Activated CD8-positive, alpha-beta T cell treated with anti-CD3 and anti-CD28 coated beads, Interleukin-2, amount 10 ng/mL, durations not matched to agents 7 days and 5 days (primary cell): ENCODE measurements around the gene AK3. TPM values are rescaled to one million over a fixed set of nuclear protein-coding genes. Genes with fewer than 3 reads are reported as not detected.

Experiments
- ATAC-seq: fragments of 150-1000 bp; cut with Tn5 transposase; one replicate; pipeline ENCODE4 v1.10.0; 2021; ENCODE audit warnings: moderate library complexity
- CTCF ChIA-PET: fragments of 350-600 bp; sonication (Branson Sonifier 250); formaldehyde crosslinking; loops from one replicate; lab custom pipeline; 2021; ENCODE audit warnings: antibody characterized with exemption; lab: Charles Lee
- POLR2A ChIA-PET: fragments of 350-600 bp; sonication (Branson Sonifier 250); formaldehyde crosslinking; loops from one replicate; lab custom pipeline; 2021; ENCODE audit warnings: antibody characterized with exemption; lab: Charles Lee
- DNase-seq: peaks from one replicate; pipeline ENCODE4 v3.0.0-alpha.2; 2020
- H3K27ac Mint-ChIP-seq: one replicate; pipeline ENCODE4 v1.8.0; 2021; ENCODE audit warnings: mild to moderate bottlenecking, mixed read lengths
- H3K27me3 Mint-ChIP-seq: one replicate; pipeline ENCODE4 v1.8.0; 2021; ENCODE audit warnings: low read depth, mixed read lengths
- H3K36me3 Mint-ChIP-seq: one replicate; pipeline ENCODE4 v1.8.0; 2021; ENCODE audit warnings: low read depth, mixed read lengths
- H3K4me1 Mint-ChIP-seq: one replicate; pipeline ENCODE4 v1.8.0; 2021; ENCODE audit warnings: low read depth, mixed read lengths
- H3K4me3 Mint-ChIP-seq: one replicate; pipeline ENCODE4 v1.8.0; 2021; ENCODE audit warnings: mild to moderate bottlenecking, mixed read lengths
- H3K9me3 Mint-ChIP-seq: one replicate; pipeline ENCODE4 v1.8.0; 2022; ENCODE audit warnings: mixed read lengths; ENCODE audit not compliant: insufficient read depth
- total RNA-seq, 2 experiments: library from RNA; stranded (reverse); gene quantifications; one replicate each; pipeline ENCODE4 v1.2.3, GENCODE V29; 2021

Gene AK3
- total RNA-seq, 2 experiments from 2014 or later, result 34.8 to 35.4 TPM

GRCh38 chr9:4680173-4680525 is 60.9 kb downstream of the AK3 start:
- ChIA-PET POLR2A (interaction anchor here (1.2 to 1.4 kb wide), 3 partner anchors 18 to 948 kb away, joined by 5 to 19 read pairs (median 8); partner anchors contain the start of genes AK3, PLPP6 and RIC1), CTCF (interaction anchor here (1.1 to 1.4 kb wide), 6 partner anchors 40 to 770 kb away, joined by 3 to 5 read pairs (median 3); partner anchors contain the start of genes AK3 and CD274)
- peaks cover 5% of the 10 kb centered on the region for H3K27me3 Mint-ChIP-seq
- H3K36me3 Mint-ChIP-seq, result peaks cover 12% of the 10 kb centered on the region
- H3K4me3 Mint-ChIP-seq, result no peak overlapping the region
- no peak for ATAC-seq
- DNase-seq, result no peak
- no peak overlapping the region for H3K27ac Mint-ChIP-seq
- no peaks in the 10 kb centered on the region for H3K9me3 Mint-ChIP-seq
- H3K4me1 Mint-ChIP-seq, result no peaks in the 10 kb centered on the region

DNA sequence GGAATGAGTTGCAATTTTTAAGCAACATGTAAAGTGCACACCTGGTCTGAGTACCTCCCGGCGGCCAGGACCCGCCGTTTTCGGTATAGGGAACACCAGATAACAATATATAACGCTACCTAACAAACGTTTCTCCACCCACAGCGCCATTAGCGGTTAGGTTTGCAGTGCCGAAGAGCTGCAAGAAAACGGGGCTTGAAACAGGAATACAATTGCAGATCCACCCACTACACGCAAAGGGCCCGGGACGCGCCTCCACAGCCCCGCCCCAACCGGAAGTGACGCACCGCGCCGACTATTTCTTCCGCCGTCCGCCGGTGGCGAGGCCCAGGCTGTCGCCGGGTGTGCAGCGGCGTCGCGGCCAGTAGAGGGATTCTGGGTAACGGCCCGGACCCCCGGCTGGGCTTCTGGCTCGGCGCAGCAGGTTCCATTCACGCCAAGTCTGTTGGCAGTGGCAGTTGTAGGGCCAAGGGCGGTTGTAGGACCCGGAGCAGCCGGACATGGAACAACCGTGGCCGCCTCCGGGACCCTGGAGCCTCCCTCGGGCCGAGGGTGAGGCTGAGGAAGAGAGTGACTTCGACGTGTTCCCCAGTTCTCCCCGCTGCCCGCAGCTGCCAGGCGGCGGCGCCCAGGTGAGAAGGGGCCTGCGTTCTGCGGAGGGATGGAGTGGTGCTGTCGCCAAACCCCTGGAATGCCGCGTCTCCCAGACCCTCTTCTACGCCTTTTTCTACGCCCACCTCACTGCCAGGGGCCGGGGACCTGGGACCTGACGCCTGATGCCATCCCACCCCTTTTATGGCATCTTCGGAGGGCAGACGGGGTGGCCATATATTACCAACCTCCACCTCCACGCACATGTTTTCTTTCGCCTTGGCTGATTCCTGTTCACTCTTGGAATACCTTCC is 61.5 kb downstream of the AK3 start, which contains the start of gene CDC37L1:
Gene CDC37L1 (plus strand): TSS at position 302 of the 905 bp plus-strand sequence. CDS start 199 bp downstream, at position 501.
- CTCF ChIA-PET, result interaction anchor here (1.0 to 1.4 kb wide), 6 partner anchors 13 to 75 kb away, joined by 3 to 5 read pairs (median 3); partner anchors contain the start of genes AK3, PLPP6 and SPATA6L
- Mint-ChIP-seq H3K4me1 (no peaks in the 10 kb centered on the region), H3K36me3 (peaks cover 6% of the 10 kb centered on the region), H3K4me3 (no peak within 1 kb of the TSS), H3K9me3 (no peaks in the 10 kb centered on the region), H3K27ac (no peak within 1 kb of the TSS), H3K27me3 (peaks cover 5% of the 10 kb centered on the region)
- peak; percentile 98 for ATAC-seq
- DNase-seq, result peak; percentile 99
- POLR2A ChIA-PET, result interaction anchor here (0.6 to 1.4 kb wide), 9 partner anchors 12 to 949 kb away, joined by 3 to 19 read pairs (median 3); partner anchors contain the start of genes AK3, PLPP6, RIC1 and SPATA6L

DNA sequence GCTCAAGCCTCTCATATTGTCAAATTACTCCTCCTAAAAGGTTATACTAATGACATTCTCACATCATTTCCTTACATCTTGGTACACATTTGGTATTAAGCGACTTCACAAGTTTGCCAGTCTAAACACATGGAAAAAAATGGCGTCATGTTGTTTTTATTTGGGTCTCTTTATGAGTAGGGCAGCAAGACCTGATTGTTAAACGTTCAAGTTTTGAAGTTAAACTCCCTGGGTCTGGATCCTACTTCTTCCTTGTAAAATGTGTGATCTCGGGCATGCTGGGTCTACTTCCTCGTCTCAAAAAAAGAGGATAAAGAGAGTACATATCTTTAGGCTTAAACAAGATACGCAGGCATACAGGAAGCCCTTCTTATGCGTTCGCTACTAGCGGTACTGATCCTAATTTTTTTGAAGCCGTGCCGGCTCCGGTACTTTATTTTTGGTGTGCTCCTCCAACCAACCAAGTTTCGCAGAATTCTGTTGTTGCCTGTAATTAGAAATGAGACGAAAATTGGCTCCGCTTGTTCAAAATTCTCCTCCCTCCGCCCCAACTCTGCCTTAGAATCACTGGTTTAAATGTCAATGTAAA is 62.2 kb downstream of the AK3 start:
- ATAC-seq, result peak; percentile 20
- Mint-ChIP-seq H3K4me3 (no peak overlapping the region), H3K9me3 (no peaks in the 10 kb centered on the region), H3K36me3 (peaks cover 6% of the 10 kb centered on the region), H3K27me3 (peaks cover 5% of the 10 kb centered on the region), H3K4me1 (no peaks in the 10 kb centered on the region), H3K27ac (no peak overlapping the region)
- peak; percentile 53 for DNase-seq
- ChIA-PET POLR2A (interaction anchor here (0.7 to 1.4 kb wide), 5 partner anchors 13 to 950 kb away, joined by 3 to 19 read pairs (median 8); partner anchors contain the start of genes AK3, PLPP6, RIC1 and SPATA6L), CTCF (interaction anchor here (1.0 to 1.4 kb wide), 6 partner anchors 13 to 64 kb away, joined by 3 to 5 read pairs (median 3); partner anchors contain the start of genes AK3, PLPP6 and SPATA6L)

- no peak for DNase-seq
- no peaks in the 10 kb centered on the region for H3K9me3 Mint-ChIP-seq
- H3K36me3 Mint-ChIP-seq, result peaks cover 2% of the 10 kb centered on the region
- H3K27ac Mint-ChIP-seq, result no peak overlapping the region
- CTCF ChIA-PET, result interaction anchor here (0.6 to 1.3 kb wide), 2 partner anchors 15 to 799 kb away, joined by 3 to 4 read pairs; partner anchors contain the start of gene PLPP6
- no peak overlapping the region for H3K4me3 Mint-ChIP-seq
- POLR2A ChIA-PET, result no interaction called here
- peaks cover 5% of the 10 kb centered on the region for H3K27me3 Mint-ChIP-seq
- H3K4me1 Mint-ChIP-seq, result no peaks in the 10 kb centered on the region
- no peak for ATAC-seq
Observed at GRCh38 chr9:4677392-4677791, 63.6 kb downstream of the AK3 start.

DNA sequence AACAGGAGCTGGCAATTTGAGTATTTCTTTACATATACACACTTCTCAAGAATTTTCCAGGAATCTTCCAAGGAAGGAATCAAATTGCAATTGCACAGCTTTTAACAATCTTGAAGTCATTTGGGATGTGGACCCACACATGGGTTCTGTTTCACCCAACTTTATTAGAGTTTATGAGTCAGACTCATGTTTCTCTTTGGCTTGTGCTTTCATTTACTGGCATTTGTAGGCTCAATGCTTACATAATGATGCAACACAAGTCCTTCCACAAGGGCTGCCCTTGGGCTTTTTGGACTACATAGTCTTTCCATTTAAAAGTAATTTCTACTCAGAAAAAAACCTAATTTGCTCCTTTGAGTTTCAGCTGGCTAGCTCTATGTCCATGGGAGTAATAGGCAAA is 66.2 kb downstream of the AK3 start:
- Mint-ChIP-seq H3K27me3 (peaks cover 5% of the 10 kb centered on the region), H3K4me1 (peaks cover 14% of the 10 kb centered on the region), H3K27ac (no peak overlapping the region), H3K4me3 (no peak overlapping the region), H3K9me3 (no peaks in the 10 kb centered on the region), H3K36me3 (peaks cover 2% of the 10 kb centered on the region)
- no peak for DNase-seq
- POLR2A ChIA-PET, result no interaction called here
- ATAC-seq, result no peak
- CTCF ChIA-PET, result interaction anchor here (1.8 kb wide), 1 partner anchor 9 kb away, joined by 8 read pairs; the partner anchor contains the start of gene SPATA6L

DNA sequence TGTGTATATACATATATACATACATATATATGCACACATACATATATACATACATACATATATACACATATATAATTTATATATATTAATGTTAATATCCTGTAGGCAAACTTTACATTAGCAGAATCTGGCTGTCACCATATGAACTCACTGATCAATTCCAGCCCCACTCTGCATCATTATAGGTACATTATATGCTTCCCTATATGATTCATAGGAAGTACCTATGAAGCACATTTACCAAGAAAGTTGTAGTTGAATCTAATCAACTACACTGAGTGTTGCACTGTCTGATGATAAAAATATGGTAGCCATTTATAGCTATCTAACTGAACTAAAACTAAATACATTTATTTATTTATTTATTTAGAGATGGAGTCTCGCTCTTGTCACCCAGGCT is 69.3 kb downstream of the AK3 start:
- Mint-ChIP-seq H3K27ac (no peak overlapping the region), H3K36me3 (peaks cover 2% of the 10 kb centered on the region), H3K9me3 (no peaks in the 10 kb centered on the region), H3K27me3 (peaks cover 15% of the 10 kb centered on the region), H3K4me1 (peaks cover 28% of the 10 kb centered on the region), H3K4me3 (no peak overlapping the region)
- POLR2A ChIA-PET, result no interaction called here
- DNase-seq (no peak), ATAC-seq (no peak)
- CTCF ChIA-PET, result interaction anchor here (2.7 kb wide), 1 partner anchor 10 kb away, joined by 7 read pairs; the partner anchor contains the start of gene PLPP6

DNA sequence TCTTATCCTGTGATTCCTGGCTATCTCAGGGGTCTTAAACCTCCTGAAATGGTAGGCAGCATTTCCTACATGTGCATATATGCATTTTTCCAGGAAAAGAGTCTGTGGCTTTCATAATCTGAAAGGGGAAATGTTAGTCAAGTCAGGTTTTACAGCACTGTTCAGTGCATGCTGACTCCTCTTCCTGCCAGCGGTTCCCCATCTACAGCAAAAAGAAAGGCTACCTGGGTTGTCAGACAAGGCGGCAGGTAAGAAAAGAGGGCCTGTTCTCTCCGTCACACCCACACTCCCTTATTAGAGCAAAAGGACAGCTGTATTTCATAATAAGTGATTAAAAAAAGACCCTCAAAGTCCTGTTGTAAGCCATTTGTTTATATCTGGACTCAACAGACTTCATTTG is 70.4 kb downstream of the AK3 start:
- ATAC-seq, result no peak
- POLR2A ChIA-PET, result no interaction called here

DNA sequence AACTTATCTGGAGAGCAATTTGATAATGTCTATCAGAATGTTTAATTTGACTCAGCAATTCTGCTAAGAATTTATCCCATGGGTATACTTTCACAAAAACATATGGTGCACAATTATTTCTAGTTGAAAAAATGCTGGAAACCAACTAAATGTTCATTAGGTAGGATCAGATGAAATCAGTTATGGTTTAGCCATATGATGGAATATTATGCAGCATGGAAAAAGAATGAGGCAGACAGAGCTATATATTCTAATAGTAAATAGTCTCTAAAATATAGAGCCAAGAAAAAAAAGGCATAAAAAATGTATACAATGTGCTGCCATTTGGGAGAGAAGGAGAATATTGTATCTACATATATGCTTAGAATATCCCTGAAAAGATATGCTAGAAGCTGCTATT is 71.1 kb downstream of the AK3 start:
- Mint-ChIP-seq H3K4me3 (no peak overlapping the region), H3K4me1 (peaks cover 45% of the 10 kb centered on the region), H3K27me3 (peaks cover 17% of the 10 kb centered on the region), H3K27ac (no peak overlapping the region), H3K36me3 (no peaks in the 10 kb centered on the region), H3K9me3 (no peaks in the 10 kb centered on the region)
- DNase-seq (no peak), ATAC-seq (no peak)
- ChIA-PET CTCF (interaction anchor here (1.3 to 2.7 kb wide), 2 partner anchors 8 to 71 kb away, joined by 3 to 7 read pairs; partner anchors contain the start of gene PLPP6), POLR2A (no interaction called here)

More for the DNA sequence above, 70.4 kb downstream of the AK3 start:
- Mint-ChIP-seq H3K4me3 (no peak overlapping the region), H3K27me3 (peaks cover 15% of the 10 kb centered on the region), H3K9me3 (no peaks in the 10 kb centered on the region), H3K4me1 (peaks cover 40% of the 10 kb centered on the region), H3K27ac (peak overlapping the region; percentile 16), H3K36me3 (no peaks in the 10 kb centered on the region)
- CTCF ChIA-PET, result interaction anchor here (2.7 kb wide), 1 partner anchor 8 kb away, joined by 7 read pairs; the partner anchor contains the start of gene PLPP6
- no peak for DNase-seq

GRCh38 chr9:4668604-4669003 is 72.4 kb downstream of the AK3 start:
- Mint-ChIP-seq H3K27me3 (peaks cover 22% of the 10 kb centered on the region), H3K27ac (no peak overlapping the region), H3K4me1 (peaks cover 55% of the 10 kb centered on the region), H3K9me3 (no peaks in the 10 kb centered on the region), H3K4me3 (no peak overlapping the region), H3K36me3 (peaks cover 4% of the 10 kb centered on the region)
- CTCF ChIA-PET, result interaction anchor here (1.3 kb wide), 1 partner anchor 72 kb away, joined by 3 read pairs; no protein-coding TSS in a partner anchor
- ATAC-seq (no peak), DNase-seq (no peak)
- POLR2A ChIA-PET, result no interaction called here

DNA sequence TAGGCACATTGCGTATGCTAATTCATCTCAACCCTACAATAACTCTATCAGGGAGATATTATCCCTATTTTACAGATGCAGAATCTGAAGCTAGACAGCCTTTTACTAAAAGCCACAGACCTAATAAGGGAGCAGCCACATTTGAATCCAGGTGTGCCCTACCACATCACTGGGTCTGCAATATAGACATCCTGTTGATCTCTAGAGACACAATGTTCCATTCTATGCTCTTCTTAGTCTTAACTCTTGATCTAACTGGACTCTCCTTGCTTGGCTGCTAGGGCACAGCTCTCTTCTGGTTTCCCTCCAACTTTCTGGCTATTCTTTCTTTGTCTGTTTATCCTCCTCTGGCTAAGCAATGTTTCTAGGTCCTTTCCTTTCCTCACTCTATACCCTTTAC is 73.3 kb downstream of the AK3 start:
- ChIA-PET POLR2A (interaction anchor here (0.8 kb wide), 1 partner anchor 12 kb away, joined by 3 read pairs; the partner anchor contains the start of gene CDC37L1), CTCF (interaction anchor here (0.8 kb wide), 1 partner anchor 63 kb away, joined by 3 read pairs; no protein-coding TSS in a partner anchor)
- DNase-seq (no peak), ATAC-seq (peak; percentile 24)
- peaks cover 22% of the 10 kb centered on the region for H3K27me3 Mint-ChIP-seq
- H3K9me3 Mint-ChIP-seq, result no peaks in the 10 kb centered on the region
- H3K27ac Mint-ChIP-seq, result no peak overlapping the region
- no peak overlapping the region for H3K4me3 Mint-ChIP-seq
- peaks cover 9% of the 10 kb centered on the region for H3K36me3 Mint-ChIP-seq
- peaks cover 64% of the 10 kb centered on the region for H3K4me1 Mint-ChIP-seq
